GM19023 (cell line): ENCODE measurements around the gene PPP1CC.
"Not testable (repeated sequence)": the region's sequence is repeated elsewhere in the genome, so short reads cannot be mapped to it uniquely, and the experiment has no call there.

Experiments used
- ATAC-seq: cut with Tn5 transposase; IDR thresholded peaks from one replicate; pipeline ENCODE4 v1.9.1; 2021; ENCODE audit warnings: mild to moderate bottlenecking, moderate library complexity; ENCODE audit not compliant: unreplicated experiment

The PPP1CC gene

DNA sequence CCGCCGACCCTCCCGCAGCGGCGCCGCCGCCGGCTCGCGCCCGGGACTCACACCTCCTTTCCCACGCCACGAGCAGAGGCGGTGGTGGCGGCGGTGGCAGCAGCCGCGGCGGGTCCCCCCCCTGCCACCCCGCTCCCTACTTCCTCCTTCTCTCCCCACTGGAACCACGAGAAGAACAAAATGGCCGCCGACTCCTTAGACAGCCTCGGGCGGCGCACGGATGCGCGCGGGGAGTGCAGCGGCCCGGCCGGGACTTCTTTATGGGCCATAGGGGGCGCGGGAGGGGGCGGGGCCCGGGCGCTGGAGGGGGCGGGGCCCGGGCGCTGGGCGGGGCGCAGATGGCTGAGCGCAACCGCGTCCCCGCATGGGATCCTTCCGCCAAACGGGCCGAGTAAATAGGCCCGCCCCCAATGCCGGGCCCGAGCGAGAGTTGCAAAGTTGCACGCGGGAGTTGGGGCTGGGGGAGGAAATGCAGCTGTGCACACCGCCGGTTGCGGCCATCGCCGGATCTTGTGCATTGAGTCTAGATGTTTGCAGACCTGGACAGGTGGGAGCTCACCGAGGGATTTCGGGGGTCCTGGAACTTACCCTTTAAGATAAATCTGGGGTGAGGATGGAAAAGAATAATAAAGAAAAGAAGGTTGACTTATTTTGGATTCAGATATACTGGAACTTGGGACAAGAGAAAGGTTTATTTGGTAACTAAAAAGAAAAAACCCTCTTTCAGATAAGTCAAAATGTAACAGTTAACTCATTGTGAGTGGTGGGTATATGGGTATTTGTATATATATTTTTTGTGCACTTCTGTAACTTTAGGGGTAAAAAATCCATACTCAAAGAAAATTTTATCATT is at the start of gene PPP1CC:
PPP1CC (minus strand) TSS at position 174 of the 853 bp plus-strand sequence. CDS start 184 bp downstream, outside the sequence.
- ATAC-seq = peak; percentile 76

DNA sequence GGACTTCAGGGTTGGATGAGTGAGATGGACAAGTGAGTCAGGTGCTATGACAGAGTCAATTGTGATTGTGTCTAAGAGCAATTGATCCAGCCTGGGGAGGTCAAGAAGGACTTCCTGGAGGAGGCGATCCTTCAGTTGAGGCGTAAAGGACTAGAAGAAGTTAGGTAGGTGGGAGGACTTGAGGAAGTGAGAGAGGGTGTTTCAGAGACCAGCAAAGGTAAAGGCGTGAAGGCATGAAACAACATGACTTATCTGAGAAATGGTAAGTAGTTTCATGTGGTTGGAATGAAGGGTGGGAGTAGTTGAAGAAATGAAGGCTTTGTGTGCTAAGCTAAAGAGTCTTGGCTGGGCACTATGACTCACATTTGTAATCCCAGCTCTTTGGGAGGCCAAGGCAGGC is 48.9 kb upstream of the PPP1CC start:
- no peak for ATAC-seq

GRCh38 chr12:110790301-110790700 is 47.6 kb upstream of the PPP1CC start:
- no peak for ATAC-seq

GRCh38 chr12:110786012-110786411 is 43.3 kb upstream of the PPP1CC start:
- no peak for ATAC-seq

- ATAC-seq = no peak
These were observed 42.5 kb upstream of the PPP1CC start for GRCh38 chr12:110785240-110785639.

DNA sequence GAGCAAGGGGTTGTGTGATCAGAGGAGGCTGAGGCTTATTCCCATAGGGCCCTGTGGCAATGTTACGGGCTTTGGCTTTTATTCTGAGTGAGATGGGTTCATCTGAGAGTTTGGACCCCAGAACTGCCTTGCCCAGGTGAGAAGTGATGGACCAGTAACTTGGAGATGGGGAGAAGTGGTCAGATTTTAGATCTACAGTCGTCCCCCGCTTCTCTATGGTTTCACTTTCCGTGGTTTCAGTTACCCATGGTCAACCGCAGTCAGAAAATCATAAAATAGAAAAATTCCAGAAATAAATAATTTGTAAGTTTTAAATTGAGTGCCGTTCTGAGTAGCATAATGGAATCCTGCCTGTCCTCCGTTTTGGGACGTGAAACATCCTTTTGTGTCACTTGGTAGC is 40.2 kb upstream of the PPP1CC start:
- ATAC-seq = no peak

- no peak for ATAC-seq
These were observed 39.4 kb upstream of the PPP1CC start for GRCh38 chr12:110782094-110782493.

GRCh38 chr12:110780448-110780847 is 37.8 kb upstream of the PPP1CC start:
- ATAC-seq = no peak

GRCh38 chr12:110778833-110779577 is 36.3 kb upstream of the PPP1CC start:
- ATAC-seq = no peak

DNA sequence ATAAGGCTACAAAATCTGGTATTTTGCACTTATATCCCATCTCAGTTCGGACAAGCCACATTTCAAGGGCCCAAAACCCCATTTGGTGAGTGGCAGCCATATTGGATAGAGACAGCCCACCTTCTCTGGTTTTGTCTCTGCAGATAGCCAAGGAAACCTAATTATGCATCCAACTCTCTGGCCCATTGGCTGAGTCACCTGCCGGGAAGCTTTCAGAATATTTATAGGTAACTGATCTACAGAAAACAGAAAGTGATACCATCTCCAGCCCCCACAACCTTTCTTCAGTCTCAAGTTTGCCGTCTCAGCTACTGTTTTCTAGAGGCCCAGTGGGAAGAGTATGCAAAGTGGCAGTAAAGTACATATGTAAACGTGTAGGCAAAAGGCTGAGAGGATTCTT is 33.7 kb upstream of the PPP1CC start:
- ATAC-seq = peak; percentile 90

GRCh38 chr12:110775997-110776396 is 33.3 kb upstream of the PPP1CC start:
- ATAC-seq = no peak

DNA sequence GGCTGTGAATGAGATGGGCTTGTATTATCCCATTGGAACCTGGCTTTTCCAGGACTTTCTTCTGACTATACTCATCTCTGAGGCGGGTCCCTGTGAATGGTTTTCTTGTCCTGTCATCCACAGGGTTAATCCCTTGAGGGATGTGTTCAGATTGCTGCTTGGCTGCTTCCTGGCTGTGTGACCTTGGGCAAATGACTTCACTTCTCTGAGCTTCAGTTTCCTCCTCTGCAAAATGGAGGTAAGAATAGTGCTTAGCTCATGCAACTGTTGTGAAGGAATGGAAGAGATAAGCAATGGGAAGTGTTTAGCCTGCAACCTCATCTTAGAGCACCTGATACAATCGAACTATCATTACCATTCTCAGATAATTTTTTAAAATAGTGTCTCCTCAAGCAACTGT is 32.1 kb upstream of the PPP1CC start:
- no peak for ATAC-seq

GRCh38 chr12:110768960-110769359 is 26.3 kb upstream of the PPP1CC start:
- no peak for ATAC-seq

- ATAC-seq = no peak
These were observed 25.2 kb upstream of the PPP1CC start for GRCh38 chr12:110767863-110768262.

DNA sequence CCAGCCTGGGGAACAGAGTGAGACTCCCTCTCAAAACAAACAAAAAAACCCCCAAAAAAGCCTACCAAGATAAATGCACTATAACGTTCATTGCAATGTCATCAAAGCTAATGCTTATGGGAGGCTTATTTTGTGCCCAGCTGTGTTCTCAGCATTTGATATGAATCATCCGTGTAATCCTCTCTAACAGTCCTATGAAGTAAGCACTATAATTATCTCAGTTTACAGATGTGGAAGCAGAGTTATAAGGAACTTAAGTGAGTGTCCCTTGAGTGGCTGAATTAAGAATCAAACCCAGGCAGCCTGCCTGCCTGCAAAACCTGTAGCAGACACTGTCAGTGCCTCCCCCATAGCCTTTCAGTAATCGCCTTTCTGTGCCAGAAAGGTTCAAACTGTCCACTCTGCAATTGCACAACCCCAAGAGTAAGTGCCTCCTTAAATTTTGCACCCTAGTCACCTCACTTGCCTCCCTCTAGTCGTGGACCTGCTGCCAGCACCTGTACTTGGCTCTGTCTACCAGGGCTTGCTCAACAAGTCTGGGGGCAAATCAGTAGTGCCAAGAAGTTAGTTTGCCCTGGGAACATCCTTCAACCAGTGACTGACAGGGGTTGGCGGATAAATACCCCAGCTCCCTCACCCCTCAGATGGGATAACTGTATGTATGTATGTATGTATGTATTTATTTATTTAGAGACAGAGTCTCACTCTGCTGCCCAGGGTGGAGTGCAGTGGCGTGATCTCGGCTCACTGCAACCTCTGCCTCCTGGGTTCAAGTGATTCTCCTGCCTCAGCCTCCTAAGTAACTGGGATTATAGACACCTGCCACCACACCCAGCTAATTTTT is 23.8 kb upstream of the PPP1CC start:
- no peak for ATAC-seq

GRCh38 chr12:110765572-110765971 is 22.9 kb upstream of the PPP1CC start:
- not testable (repeated sequence) for ATAC-seq

- ATAC-seq = no peak
These were observed 22.4 kb upstream of the PPP1CC start for GRCh38 chr12:110765111-110765510.

- no peak for ATAC-seq
These were observed 20.9 kb upstream of the PPP1CC start for GRCh38 chr12:110763583-110763982.

DNA sequence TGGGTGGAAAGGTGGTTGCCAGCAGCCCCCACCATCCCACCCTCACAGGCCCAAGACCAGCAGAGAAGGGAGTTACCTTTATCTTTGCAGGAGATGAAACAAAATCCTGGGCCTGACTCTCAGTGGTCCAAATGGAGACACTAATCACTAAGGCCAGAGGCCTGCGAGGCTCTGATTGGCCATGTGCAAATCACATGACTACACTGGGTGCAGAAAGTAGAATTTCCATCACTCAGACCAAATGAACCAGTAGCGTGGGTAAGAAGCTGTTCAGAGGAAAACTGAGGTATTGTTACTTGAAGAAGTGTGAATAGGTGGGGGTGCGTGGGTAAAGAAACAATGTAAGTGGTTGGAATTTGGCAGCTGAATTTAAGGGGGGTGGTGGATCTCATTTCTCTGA is 20.2 kb upstream of the PPP1CC start:
- ATAC-seq = no peak

DNA sequence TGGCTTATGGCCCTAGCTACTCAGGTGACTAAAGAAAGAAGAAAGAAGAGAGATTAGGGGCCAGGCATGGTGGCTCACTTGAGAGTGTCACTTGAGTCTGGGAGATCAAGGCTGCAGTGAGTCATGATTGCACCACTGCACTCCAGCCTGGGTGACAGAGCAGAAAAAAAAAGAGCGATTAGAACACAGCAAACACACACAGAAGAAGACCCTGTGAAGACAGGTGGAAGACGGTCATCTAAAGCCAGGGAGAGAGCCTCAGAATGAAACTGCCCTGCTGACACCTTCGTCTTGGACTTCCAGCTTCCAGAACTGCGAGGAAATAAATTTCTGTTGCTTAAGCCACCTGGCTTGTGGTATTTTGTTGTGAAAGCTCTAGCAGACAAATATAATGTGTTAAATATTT is 17.5 kb upstream of the PPP1CC start:
- ATAC-seq = no peak

DNA sequence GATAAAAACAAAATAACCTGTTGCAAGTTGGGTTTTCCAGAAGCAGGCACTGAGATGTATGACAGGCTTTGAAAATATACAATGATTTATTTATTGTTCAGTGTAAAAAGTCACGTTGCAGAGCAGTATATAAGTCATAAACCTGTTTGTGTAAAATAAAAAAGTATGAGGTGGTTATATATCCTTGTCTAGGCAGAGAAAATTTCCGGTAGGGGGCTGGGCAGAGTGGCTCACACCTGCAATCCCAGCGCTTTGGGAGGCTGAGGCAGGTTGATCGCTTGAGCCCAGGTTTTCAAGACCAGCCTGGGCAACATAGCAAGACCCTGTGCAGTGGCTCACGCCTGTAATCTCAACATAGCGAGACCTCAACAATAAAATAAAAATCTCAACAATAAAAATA is 16.2 kb upstream of the PPP1CC start:
- no peak for ATAC-seq
